Glomerular visceral epithelial cell (primary cell): ENCODE measurements around the gene NDUFA13.

Experiments used
- DNase-seq: peaks from one replicate; pipeline ENCODE4 v3.0.0-alpha.2; 2016; ENCODE audit errors: extremely low spot score

Gene NDUFA13

GRCh38 chr19:19489804-19490204, 26.2 kb upstream of the NDUFA13 start:
- DNase-seq = peak; percentile 15

DNA sequence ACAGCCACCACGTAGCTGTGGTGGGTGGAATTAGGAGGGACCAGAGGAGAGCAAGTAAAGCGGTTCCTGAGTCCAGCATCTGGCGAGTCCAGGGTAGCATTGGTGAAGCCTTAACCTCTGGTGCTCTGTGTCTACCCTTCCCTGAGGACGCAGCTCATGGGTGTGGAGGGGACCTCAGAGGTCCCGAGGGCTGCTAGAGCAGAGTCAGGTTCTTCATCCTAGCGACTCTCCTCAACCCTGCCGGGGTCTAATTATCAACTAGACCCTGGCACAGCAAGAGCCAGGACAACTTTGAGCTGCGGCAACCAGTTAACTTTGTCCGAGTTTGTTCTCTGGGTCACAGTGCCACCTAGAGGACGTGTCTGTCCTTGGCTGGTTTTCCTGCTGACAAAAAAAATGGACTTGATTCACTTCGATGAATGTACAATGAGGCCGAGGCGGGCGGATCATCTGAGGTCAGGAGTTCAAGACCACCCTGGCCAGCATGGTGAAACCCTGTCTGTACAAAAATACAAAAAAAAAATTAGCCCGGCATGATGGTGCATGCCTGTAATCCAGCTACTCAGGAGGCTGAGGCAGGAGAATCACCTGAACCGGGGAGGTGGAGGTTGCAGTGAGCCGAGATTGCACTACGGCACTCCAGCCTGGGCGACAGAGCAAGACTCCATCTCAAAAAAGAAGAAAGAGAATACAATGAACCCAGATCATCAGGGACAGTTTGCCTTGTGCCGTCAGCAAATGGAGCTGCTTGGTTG, 25.6 kb upstream of the NDUFA13 start:
- DNase-seq = peak; percentile 83

GRCh38 chr19:19491321-19492025, 24.6 kb upstream of the NDUFA13 start:
- DNase-seq = no peak

- no peak for DNase-seq
These were observed 23.9 kb upstream of the NDUFA13 start for GRCh38 chr19:19492026-19492610.

GRCh38 chr19:19493841-19494546, 22.0 kb upstream of the NDUFA13 start:
- DNase-seq = no peak

GRCh38 chr19:19495614-19496603, 20.1 kb upstream of the NDUFA13 start:
- DNase-seq = no peak

GRCh38 chr19:19498255-19498991, 17.6 kb upstream of the NDUFA13 start:
- DNase-seq = no peak

DNA sequence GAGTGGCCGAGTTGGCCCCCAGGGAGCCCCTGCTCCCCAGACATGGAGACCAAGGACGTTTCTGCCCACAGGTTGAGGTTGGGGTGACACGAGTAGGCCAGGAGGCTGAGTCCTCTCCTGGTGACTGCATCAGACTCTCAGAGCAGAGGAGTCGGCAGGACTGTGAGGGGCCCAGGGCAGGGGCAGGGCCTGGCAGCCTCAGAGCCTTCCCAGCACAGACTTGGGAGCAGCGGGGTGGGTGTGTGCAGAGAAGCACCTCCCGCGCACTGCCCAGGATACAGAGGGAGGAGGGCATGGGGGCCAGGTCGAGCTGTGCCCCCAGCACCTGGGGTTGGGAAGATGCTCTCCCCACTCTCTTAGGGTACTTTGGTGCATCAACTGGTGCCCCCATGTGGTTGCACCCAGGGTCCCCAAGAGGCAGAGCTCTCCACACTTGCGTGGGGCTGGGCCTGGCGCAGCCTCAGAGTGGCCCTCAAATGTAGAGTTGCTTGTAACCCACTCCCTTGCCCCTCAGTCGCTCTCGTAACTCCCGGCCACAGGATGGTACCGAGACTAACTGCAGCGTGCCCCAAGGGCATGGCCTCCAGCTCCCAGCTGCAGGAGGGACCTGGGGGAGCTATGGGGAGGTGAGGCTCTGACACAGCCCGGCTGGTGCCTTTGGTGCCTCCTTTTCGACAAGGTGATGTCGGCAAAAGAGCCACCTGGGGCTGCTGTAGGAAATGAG, 16.6 kb upstream of the NDUFA13 start:
- no peak for DNase-seq

DNA sequence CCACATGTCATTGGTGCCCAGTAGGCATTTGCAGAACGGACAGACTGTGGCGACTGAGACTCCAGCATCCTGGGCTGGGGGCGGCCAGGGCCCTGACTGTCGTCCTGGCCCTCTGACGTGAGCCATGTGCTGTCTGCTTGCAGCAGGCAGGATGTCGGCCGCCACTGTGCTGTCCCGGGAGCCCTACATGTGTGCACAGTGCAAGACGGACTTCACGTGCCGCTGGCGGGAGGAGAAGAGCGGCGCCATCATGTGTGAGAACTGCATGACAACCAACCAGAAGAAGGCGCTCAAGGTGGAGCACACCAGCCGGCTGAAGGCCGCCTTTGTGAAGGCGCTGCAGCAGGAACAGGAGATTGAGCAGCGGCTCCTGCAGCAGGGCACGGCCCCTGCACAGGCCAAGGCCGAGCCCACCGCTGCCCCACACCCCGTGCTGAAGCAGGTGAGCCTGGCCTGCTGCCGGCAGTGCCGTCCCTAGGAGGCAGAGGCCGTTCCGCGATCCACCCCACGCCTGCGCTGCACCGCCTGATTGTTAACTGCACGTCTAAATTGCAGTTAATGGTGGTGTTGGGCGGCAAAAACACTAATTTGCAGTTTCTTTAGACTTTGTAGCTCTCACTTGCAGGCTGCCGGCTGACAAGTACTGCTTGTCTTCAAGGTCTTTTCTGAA, 14.9 kb upstream of the NDUFA13 start:
- no peak for DNase-seq

GRCh38 chr19:19501798-19502197, 14.2 kb upstream of the NDUFA13 start:
- DNase-seq = no peak

- DNase-seq = no peak
These were observed 13.7 kb upstream of the NDUFA13 start for GRCh38 chr19:19502281-19502680.

DNA sequence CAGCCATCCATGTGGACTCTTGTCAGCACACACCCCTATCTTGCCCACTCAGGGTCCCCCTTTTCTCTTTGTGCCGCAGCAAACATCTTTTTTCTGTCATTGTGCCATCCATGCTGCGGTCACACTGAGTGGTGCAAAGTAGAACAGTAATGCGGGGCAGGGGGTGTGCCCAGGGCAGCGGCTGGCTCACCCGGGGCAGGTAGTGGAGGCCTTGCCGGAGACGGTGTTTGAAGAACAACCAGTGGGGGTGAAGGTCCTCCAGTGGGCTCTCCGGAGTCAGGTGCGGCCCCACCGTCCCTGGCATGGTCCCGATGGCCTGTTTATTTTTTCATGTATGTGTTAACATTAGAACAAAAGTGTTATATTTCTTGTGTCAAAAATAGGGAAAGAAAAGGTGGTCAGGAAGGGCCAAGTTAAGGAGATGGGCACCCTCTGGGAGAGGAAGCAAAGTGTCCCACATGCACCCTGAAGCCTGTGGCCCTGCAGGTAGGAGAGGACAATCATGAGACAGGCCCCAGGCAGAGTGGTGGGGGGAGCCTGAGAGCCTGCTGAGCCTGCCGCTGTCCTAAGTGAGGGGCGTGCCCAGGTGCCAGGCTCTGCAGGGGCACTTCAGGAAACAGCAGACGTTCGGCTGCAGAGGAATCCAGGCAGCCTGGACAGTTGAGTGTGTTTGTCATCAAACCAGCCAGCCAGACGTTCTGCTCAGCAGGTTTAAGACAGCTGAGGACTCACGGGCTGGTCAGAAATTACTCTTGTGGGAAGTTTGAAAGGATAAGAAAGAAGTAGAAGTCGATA, 13.0 kb upstream of the NDUFA13 start:
- no peak for DNase-seq

- no peak for DNase-seq
These were observed 11.0 kb upstream of the NDUFA13 start for GRCh38 chr19:19504754-19505668.

DNA sequence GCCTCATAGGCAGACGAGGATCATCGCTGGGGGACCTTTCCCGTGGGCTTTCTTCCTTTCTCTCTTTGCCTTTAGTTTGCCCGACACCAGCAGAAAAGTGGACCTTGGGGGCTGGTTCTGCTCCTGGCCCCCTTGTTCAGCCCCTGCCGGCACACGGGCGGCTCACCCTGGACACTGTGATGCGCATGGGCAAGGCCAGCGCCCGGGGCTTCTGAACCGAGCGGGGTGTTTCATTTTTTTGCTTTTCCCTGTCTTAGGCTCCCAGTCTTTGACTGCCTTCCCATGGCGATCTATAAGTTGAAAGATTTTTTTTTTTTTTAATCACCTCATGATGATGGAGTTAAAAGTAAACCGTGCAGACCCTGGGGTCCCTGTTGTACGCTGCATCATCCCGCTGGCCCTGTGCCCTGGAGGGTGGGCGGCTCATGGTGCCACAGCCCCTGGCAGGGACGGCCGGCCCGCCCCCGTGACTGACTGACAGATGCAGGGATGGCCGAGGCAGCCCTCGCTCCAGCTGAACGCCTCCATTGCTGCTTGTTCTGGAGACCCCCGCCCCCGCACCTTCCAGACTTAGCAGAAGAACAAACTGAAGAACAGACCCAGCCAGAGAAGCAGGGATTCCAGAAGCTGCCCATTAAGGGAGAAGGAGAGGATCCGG, 10.2 kb upstream of the NDUFA13 start:
- no peak for DNase-seq

DNA sequence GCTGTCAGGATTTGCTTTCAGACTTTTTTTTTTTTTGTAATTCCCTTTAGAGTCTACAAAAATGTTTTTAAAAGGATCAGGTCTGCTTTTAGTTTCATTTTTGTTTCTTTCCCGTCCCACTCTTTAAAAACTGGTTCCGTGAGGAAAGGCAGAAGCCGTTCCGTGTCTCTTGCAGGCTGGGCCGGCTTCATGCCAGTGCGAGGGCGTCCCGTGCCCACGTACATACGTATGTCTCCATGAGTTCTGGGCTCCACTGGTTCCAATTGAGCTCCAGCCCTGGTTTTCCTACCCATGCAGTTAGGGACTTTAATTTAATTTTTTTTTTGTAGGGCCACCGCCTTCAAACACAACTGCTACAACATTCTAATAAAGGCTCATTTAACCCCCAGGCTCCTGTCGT, 9.4 kb upstream of the NDUFA13 start:
- DNase-seq = no peak

- no peak for DNase-seq
These were observed 8.7 kb upstream of the NDUFA13 start for GRCh38 chr19:19507354-19507753.

- DNase-seq = no peak
These were observed 7.8 kb upstream of the NDUFA13 start for GRCh38 chr19:19508217-19508616.
